Muscle of back (tissue), 10 donors: ENCODE results near the gene CZIB. TPM values are rescaled to one million over a fixed set of nuclear protein-coding genes. Genes with fewer than 3 reads are reported as not detected.

Source experiments
- polyA plus RNA-seq, 10 donors: library from polyadenylated mRNA; unstranded; fragments of 120-200 nt; gene quantifications; one replicate each; pipeline ENCODE4 v1.2.1, GENCODE V29; 2013; ENCODE audit not compliant: insufficient read length in 10 of 10

CZIB gene
- polyA plus RNA-seq, 10 donors, result 51.7 to 86.1 (median 61.8) TPM

Other genes starting within 250 kb of the CZIB start
- gene PODN, start 158.4 kb downstream of the CZIB start, polyA plus RNA-seq, result 10 to 100 TPM in 3 of 10 donors, 1 to 10 TPM in 7; 6.6 to 11.4 (median 9.0) TPM
- gene SLC1A7, start 78.0 kb downstream of the CZIB start, polyA plus RNA-seq, result under 1 TPM; 0.23 to 0.86 (median 0.41) TPM
- gene CPT2, start 23.8 kb downstream of the CZIB start, polyA plus RNA-seq, result 10 to 100 TPM; 10.6 to 12.9 (median 11.7) TPM
- gene MAGOH, start 17.9 kb upstream of the CZIB start, polyA plus RNA-seq, result 10 to 100 TPM; 40.0 to 64.8 (median 45.0) TPM
- 1 to 10 TPM; 3.5 to 9.1 (median 5.5) TPM for gene LRP8, start 107.4 kb upstream of the CZIB start, polyA plus RNA-seq
- under 1 TPM in 2 of 10 donors, not detected in 8; 0.11 to 0.26 TPM for gene DMRTB1, start 238.8 kb upstream of the CZIB start, polyA plus RNA-seq